ENCODE results near the gene TAAR1.

- TF ChIP-seq POLR2A (IDR thresholded peaks at IDR 0.05), result no peak
- TF ChIP-seq, protein P1, sequence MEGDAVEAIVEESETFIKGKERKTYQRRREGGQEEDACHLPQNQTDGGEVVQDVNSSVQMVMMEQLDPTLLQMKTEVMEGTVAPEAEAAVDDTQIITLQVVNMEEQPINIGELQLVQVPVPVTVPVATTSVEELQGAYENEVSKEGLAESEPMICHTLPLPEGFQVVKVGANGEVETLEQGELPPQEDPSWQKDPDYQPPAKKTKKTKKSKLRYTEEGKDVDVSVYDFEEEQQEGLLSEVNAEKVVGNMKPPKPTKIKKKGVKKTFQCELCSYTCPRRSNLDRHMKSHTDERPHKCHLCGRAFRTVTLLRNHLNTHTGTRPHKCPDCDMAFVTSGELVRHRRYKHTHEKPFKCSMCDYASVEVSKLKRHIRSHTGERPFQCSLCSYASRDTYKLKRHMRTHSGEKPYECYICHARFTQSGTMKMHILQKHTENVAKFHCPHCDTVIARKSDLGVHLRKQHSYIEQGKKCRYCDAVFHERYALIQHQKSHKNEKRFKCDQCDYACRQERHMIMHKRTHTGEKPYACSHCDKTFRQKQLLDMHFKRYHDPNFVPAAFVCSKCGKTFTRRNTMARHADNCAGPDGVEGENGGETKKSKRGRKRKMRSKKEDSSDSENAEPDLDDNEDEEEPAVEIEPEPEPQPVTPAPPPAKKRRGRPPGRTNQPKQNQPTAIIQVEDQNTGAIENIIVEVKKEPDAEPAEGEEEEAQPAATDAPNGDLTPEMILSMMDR (IDR thresholded peaks at IDR 0.05), result no peak
These were observed 7.9 kb downstream of the TAAR1 start for GRCh38 chr6:132651062-132651461.

Data from stomach (tissue), 4 donors.